Small intestine (tissue), 7 donors: Measurements from ENCODE around the gene ELMO2. TPM values are rescaled to one million over a fixed set of nuclear protein-coding genes. Genes with fewer than 3 reads are reported as not detected.

ENCODE experiments used
- DNase-seq, 2 donors: peaks; one replicate each; pipeline versions ENCODE4 v3.0.0 to v3.0.0-alpha.2; 2013
- FAIRE-seq: peaks from 2 replicates; lab custom pipeline; 2012; peaks lifted over from hg19 to GRCh38; lab: Jason Lieb, UNC
- H3K27ac ChIP-seq, 3 donors: one replicate each; pipeline ENCODE4 v1.5.1; 2013; ENCODE audit warnings: low read length in 2 of 3, mild to moderate bottlenecking in 2 of 3, control low read depth in 1 of 3, inconsistent platforms in 1 of 3, low read depth in 1 of 3, moderate library complexity in 1 of 3
- H3K27me3 ChIP-seq, 3 donors: one replicate each; pipeline ENCODE4 v1.6.1; 2013; ENCODE audit warnings: low read length in 3 of 3, inconsistent platforms in 1 of 3; ENCODE audit not compliant: control insufficient read depth in 3 of 3, insufficient read depth in 3 of 3
- H3K36me3 ChIP-seq, 3 donors: one replicate each; pipeline ENCODE4 v1.6.1; 2013; ENCODE audit warnings: low read length in 3 of 3, inconsistent platforms in 1 of 3, low read depth in 1 of 3, mild to moderate bottlenecking in 1 of 3, moderate library complexity in 1 of 3; ENCODE audit not compliant: control insufficient read depth in 3 of 3, insufficient read depth in 2 of 3
- H3K4me1 ChIP-seq, 3 donors: one replicate each; pipeline ENCODE4 v1.6.1; 2013; ENCODE audit warnings: low read length in 2 of 3, inconsistent platforms in 1 of 3, low read depth in 1 of 3, mild to moderate bottlenecking in 1 of 3, moderate library complexity in 1 of 3; ENCODE audit not compliant: control insufficient read depth in 3 of 3, insufficient read depth in 2 of 3
- H3K4me3 ChIP-seq, 3 donors: one replicate each; pipeline ENCODE4 v1.5.1; 2013; ENCODE audit warnings: low read length in 3 of 3, control low read depth in 1 of 3, inconsistent platforms in 1 of 3, low read depth in 1 of 3, mild to moderate bottlenecking in 1 of 3, moderate library complexity in 1 of 3
- H3K9me3 ChIP-seq, 2 donors: one replicate each; pipeline ENCODE4 v1.6.1; 2013; ENCODE audit warnings: low read depth in 1 of 2, low read length in 1 of 2; ENCODE audit not compliant: control insufficient read depth in 2 of 2, insufficient read depth in 1 of 2
- WGBS, 3 donors: extraction: QIAGEN DNeasy Blood & Tissue Kit; methylation state at CpG; one replicate each; pipeline ENCODE4 v1.1.7; 2013; 5-methylcytosine and 5-hydroxymethylcytosine counted together
- polyA plus RNA-seq, 4 donors: library from polyadenylated mRNA; stranded (reverse) in 3 of 4; unstranded in 1 of 4; fragments of 200-250 nt in 3 of 4; fragments of 120-200 nt in 1 of 4; gene quantifications; one replicate each; pipeline versions ENCODE4 v1.2.1 to v1.2.3, GENCODE V29; 2013
- donor health status: healthy with polysubstance abuse.
- donor health status: control.
- donor health status: control.
- donor health status: Bipolar disorder and iron deficiency.
- donor health status: healthy.

Gene ELMO2
- polyA plus RNA-seq, 4 donors = 13.2 to 29.9 (median 20.6) TPM

- no peaks in the 10 kb centered on the region for H3K36me3 ChIP-seq
- no peak overlapping the region for H3K27ac ChIP-seq
- WGBS, 3 donors = 42 to 65% (median 60%) methylated on average over 1 of the region's 1 CpG
- H3K4me1 ChIP-seq = no peaks in the 10 kb centered on the region
- DNase-seq = no peak
- no peaks in the 10 kb centered on the region for H3K9me3 ChIP-seq
- H3K4me3 ChIP-seq = no peak overlapping the region
- FAIRE-seq = no peak
- peaks cover 0 to 15% (median 8%) of the 10 kb centered on the region in 3 donors for H3K27me3 ChIP-seq
Measured at GRCh38 chr20:46325789-46326188, 80.6 kb downstream of the ELMO2 start.

GRCh38 chr20:46324960-46325703 lies 81.3 kb downstream of the ELMO2 start:
- no peak overlapping the region for H3K4me3 ChIP-seq
- no peaks in the 10 kb centered on the region for H3K36me3 ChIP-seq
- FAIRE-seq = no peak
- no peaks in the 10 kb centered on the region for H3K4me1 ChIP-seq
- H3K27me3 ChIP-seq = peaks cover 0 to 17% (median 8%) of the 10 kb centered on the region in 3 donors
- no peaks in the 10 kb centered on the region for H3K9me3 ChIP-seq
- H3K27ac ChIP-seq = no peak overlapping the region
- WGBS, 3 donors = 50 to 65% (median 56%) methylated on average over 6 of the region's 6 CpGs
- DNase-seq = peak; percentile 24 to 30

GRCh38 chr20:46324379-46324778 lies 82.0 kb downstream of the ELMO2 start:
- peaks cover 0 to 16% (median 8%) of the 10 kb centered on the region in 3 donors for H3K27me3 ChIP-seq
- FAIRE-seq (no peak), DNase-seq (no peak)
- no peaks in the 10 kb centered on the region for H3K9me3 ChIP-seq
- no peaks in the 10 kb centered on the region for H3K4me1 ChIP-seq
- no peak overlapping the region for H3K27ac ChIP-seq
- 31 to 62% (median 37%) methylated on average over 7 of the region's 7 CpGs for WGBS, 3 donors
- H3K4me3 ChIP-seq = no peak overlapping the region
- no peaks in the 10 kb centered on the region for H3K36me3 ChIP-seq

- DNase-seq (no peak), FAIRE-seq (no peak)
- Histone ChIP-seq H3K27me3 (peaks cover 0 to 19% (median 6%) of the 10 kb centered on the region in 3 donors), H3K27ac (no peak overlapping the region), H3K9me3 (no peaks in the 10 kb centered on the region), H3K4me1 (no peaks in the 10 kb centered on the region), H3K36me3 (no peaks in the 10 kb centered on the region), H3K4me3 (no peak overlapping the region)
- 17 to 53% (median 50%) methylated on average over 10 of the region's 10 CpGs for WGBS, 3 donors
Measured at GRCh38 chr20:46323557-46323956, 82.9 kb downstream of the ELMO2 start.

- WGBS, 3 donors = 49 to 56% (median 51%) methylated on average over 8 of the region's 8 CpGs
- Histone ChIP-seq H3K27ac (no peak overlapping the region), H3K27me3 (peaks cover 0 to 22% (median 7%) of the 10 kb centered on the region in 3 donors), H3K36me3 (no peaks in the 10 kb centered on the region), H3K4me3 (no peak overlapping the region), H3K9me3 (no peaks in the 10 kb centered on the region), H3K4me1 (no peaks in the 10 kb centered on the region)
- no peak for FAIRE-seq
- DNase-seq = no peak
Measured at GRCh38 chr20:46322641-46323040, 83.8 kb downstream of the ELMO2 start.

- Histone ChIP-seq H3K4me3 (no peak overlapping the region), H3K4me1 (no peaks in the 10 kb centered on the region), H3K27ac (no peak overlapping the region), H3K36me3 (no peaks in the 10 kb centered on the region), H3K9me3 (no peaks in the 10 kb centered on the region), H3K27me3 (peaks cover 0 to 56% (median 36%) of the 10 kb centered on the region in 3 donors)
- 17 to 59% (median 38%) methylated on average over 7 of the region's 7 CpGs for WGBS, 3 donors
- DNase-seq (no peak), FAIRE-seq (no peak)
Measured at GRCh38 chr20:46317685-46318177, 88.7 kb downstream of the ELMO2 start.

- H3K4me3 ChIP-seq = no peak overlapping the region
- peaks cover 0 to 61% (median 36%) of the 10 kb centered on the region in 3 donors for H3K27me3 ChIP-seq
- no peak overlapping the region for H3K27ac ChIP-seq
- no peaks in the 10 kb centered on the region for H3K9me3 ChIP-seq
- WGBS, 3 donors = 28 to 33% (median 32%) methylated on average over 24 of the region's 24 CpGs
- no peaks in the 10 kb centered on the region for H3K36me3 ChIP-seq
- DNase-seq (no peak), FAIRE-seq (no peak)
- H3K4me1 ChIP-seq = no peaks in the 10 kb centered on the region
Measured at GRCh38 chr20:46316984-46317684, 89.3 kb downstream of the ELMO2 start.
